A673 (cell line): Measurements from ENCODE around the gene TUBA3D.
"Not testable (repeated sequence)": the region's sequence is repeated elsewhere in the genome, so short reads cannot be mapped to it uniquely, and the experiment has no call there.

Experiments used
- EZH2 ChIP-seq: fragments of 200-600 bp; sonication (generic); IDR thresholded peaks from 2 replicates; pipeline ENCODE4 v1.6.1; 2017; ENCODE audit warnings: borderline replicate concordance, low read depth, mild to moderate bottlenecking, mixed read lengths, antibody characterized with exemption, low read length; ENCODE audit not compliant: poor library complexity, severe bottlenecking
- TF ChIP-seq, protein P1 (sequence below): fragments of 300-800, 200-600 bp; sonication (generic); conservative IDR thresholded peaks from 2 replicates; pipeline ENCODE4 v1.5.1; 2017; ENCODE audit warnings: low read depth, mild to moderate bottlenecking, antibody characterized with exemption, low read length, moderate library complexity, mixed read lengths

DNA sequence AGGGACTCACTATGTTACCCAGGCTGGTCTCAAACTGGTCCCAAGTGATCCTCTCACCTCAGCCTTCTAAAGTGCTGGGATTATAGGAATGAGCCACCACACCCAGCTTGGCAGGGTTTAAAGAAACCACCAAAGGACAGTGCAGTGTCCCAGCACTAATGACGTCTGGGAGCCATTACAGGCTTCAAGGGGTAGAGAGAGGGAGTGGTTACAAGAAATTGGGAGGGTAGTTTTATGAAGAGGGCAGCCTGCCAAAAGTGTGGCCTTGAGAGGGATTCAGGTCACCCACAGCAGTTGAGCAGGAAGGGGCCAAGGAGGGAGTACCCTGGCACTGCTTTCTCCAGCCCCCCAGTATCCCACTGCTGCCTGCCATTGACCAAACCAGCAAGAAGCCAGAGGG lies 1.3 kb downstream of the TUBA3D start:
- TF ChIP-seq, protein P1, sequence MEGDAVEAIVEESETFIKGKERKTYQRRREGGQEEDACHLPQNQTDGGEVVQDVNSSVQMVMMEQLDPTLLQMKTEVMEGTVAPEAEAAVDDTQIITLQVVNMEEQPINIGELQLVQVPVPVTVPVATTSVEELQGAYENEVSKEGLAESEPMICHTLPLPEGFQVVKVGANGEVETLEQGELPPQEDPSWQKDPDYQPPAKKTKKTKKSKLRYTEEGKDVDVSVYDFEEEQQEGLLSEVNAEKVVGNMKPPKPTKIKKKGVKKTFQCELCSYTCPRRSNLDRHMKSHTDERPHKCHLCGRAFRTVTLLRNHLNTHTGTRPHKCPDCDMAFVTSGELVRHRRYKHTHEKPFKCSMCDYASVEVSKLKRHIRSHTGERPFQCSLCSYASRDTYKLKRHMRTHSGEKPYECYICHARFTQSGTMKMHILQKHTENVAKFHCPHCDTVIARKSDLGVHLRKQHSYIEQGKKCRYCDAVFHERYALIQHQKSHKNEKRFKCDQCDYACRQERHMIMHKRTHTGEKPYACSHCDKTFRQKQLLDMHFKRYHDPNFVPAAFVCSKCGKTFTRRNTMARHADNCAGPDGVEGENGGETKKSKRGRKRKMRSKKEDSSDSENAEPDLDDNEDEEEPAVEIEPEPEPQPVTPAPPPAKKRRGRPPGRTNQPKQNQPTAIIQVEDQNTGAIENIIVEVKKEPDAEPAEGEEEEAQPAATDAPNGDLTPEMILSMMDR, result not testable (repeated sequence)
- not testable (repeated sequence) for TF ChIP-seq EZH2
